Right lobe of liver (tissue), 6 donors: ENCODE data around the gene MICU1. TPM values are rescaled to one million over a fixed set of nuclear protein-coding genes. Genes with fewer than 3 reads are reported as not detected.

ENCODE experiments used
- ATAC-seq, 4 donors: fragments of 200-7000 bp; cut with Tn5 transposase; one replicate each; pipeline ENCODE4 v1.9.1; 2020; ENCODE audit warnings: mild to moderate bottlenecking in 4 of 4, moderate library complexity in 4 of 4
- DNase-seq, 3 donors: peaks; one replicate each; pipeline ENCODE4 v3.0.0-alpha.2; 2020
- H3K27ac ChIP-seq, 3 donors: fragments of 200-600 bp; one replicate each; pipeline ENCODE4 v1.8.0; 2022
- H3K27me3 ChIP-seq, 2 donors: fragments of 200-600 bp; one replicate each; pipeline ENCODE4 v1.8.0; 2022
- H3K36me3 ChIP-seq, 4 donors: fragments of 200-600 bp; sonication (generic) in 1 of 4; one replicate each; pipeline versions ENCODE4 v1.5.1 to v1.8.0; 2017 to 2022; ENCODE audit warnings: control low read depth in 1 of 4
- H3K4me1 ChIP-seq, 4 donors: fragments of 200-600 bp; sonication (generic) in 1 of 4; one replicate each; pipeline versions ENCODE4 v1.5.1 to v1.8.0; 2017 to 2022; ENCODE audit warnings: control low read depth in 1 of 4
- H3K4me3 ChIP-seq, 3 donors: fragments of 200-600 bp; one replicate each; pipeline ENCODE4 v1.8.0; 2022
- H3K9me3 ChIP-seq, 4 donors: fragments of 200-600 bp; sonication (generic) in 1 of 4; one replicate each; pipeline versions ENCODE4 v1.5.1 to v1.8.0; 2017 to 2022; ENCODE audit warnings: control low read depth in 1 of 4
- CTCF ChIP-seq, 4 donors: fragments of 200-600 bp in 3 of 4; fragments of 450-650 bp in 1 of 4; IDR thresholded peaks; one replicate each; pipeline versions ENCODE4 v1.5.1 to v1.8.0; 2016 to 2022; ENCODE audit warnings: antibody characterized with exemption in 4 of 4, mild to moderate bottlenecking in 2 of 4
- POLR2A ChIP-seq: fragments of 450-650 bp; IDR thresholded peaks from one replicate; pipeline ENCODE4 v1.6.1; 2017; ENCODE audit warnings: antibody characterized with exemption, mild to moderate bottlenecking
- WGBS: methylation state at CpG from one replicate; pipeline ENCODE4 v1.1.6; 2018; ENCODE audit warnings: low coverage, low lambda C conversion rate; ENCODE audit not compliant: insufficient coverage; ENCODE audit errors: missing lambda C conversion rate; 5-methylcytosine and 5-hydroxymethylcytosine counted together
- intact Hi-C, 2 donors: fragments of 100-400 bp; cut with DNase I; formaldehyde crosslinking; loops; one replicate each; pipeline versions ENCODE4 v1.11.2 to v1.14.1; 2022
- total RNA-seq, 6 experiments: library from RNA; depleted of rRNA in 2 of 6; stranded (reverse); fragments of >200 nt in 2 of 6; fragmentation: NEBNext Ultra II Directional in 3 of 6; extraction: Animal tissue kit (Norgen Biotek cat#: 25700) in 3 of 6; gene quantifications; one replicate each; pipeline versions ENCODE4 v1.1.0 to v1.2.4, GENCODE V29; 2016 to 2023
- donor health status: DM: no; HTN: yes; CAD: no.
- donor health status: DM: no; HTN: no; CAD: no.
- donor health status: DM: no; HTN: no; CAD: no.
- donor health status: DM: no; HTN: yes; CAD: no.
- donor health status: DM: no; HTN: yes; CAD: no.

The MICU1 gene
- total RNA-seq, 6 experiments from 2014 or later = 25.3 to 55.3 (median 38.2) TPM

GRCh38 chr10:72461085-72461484, 164.8 kb downstream of the MICU1 start:
- DNase-seq = no peak
- 11% methylated on average over 2 of the region's 2 CpGs for WGBS
- H3K4me3 ChIP-seq = no peak overlapping the region
- peaks cover 0 to 7% (median 0%) of the 10 kb centered on the region in 4 donors for H3K4me1 ChIP-seq
- peak; percentile 33 to 73 (median 62) for ATAC-seq
- no peak overlapping the region for H3K27ac ChIP-seq
- peaks cover 0 to 7% (median 0%) of the 10 kb centered on the region in 4 donors for H3K36me3 ChIP-seq
- H3K9me3 ChIP-seq = no peaks in the 10 kb centered on the region
- intact Hi-C loops = no loop called here
- TF ChIP-seq CTCF (IDR thresholded peaks at IDR 0.05) (no peak), POLR2A (no peak)
- no peaks in the 10 kb centered on the region for H3K27me3 ChIP-seq

- Histone ChIP-seq H3K27me3 (no peaks in the 10 kb centered on the region), H3K4me3 (no peak overlapping the region), H3K36me3 (peaks cover 0 to 7% (median 0%) of the 10 kb centered on the region in 4 donors), H3K27ac (no peak overlapping the region), H3K4me1 (peaks cover 0 to 7% (median 0%) of the 10 kb centered on the region in 4 donors), H3K9me3 (no peaks in the 10 kb centered on the region)
- intact Hi-C loops = no loop called here
- ATAC-seq (no peak), DNase-seq (no peak)
- TF ChIP-seq CTCF (IDR thresholded peaks at IDR 0.05) (no peak), POLR2A (no peak)
Measured at GRCh38 chr10:72460284-72460876, 165.5 kb downstream of the MICU1 start.

GRCh38 chr10:72459301-72459700, 166.6 kb downstream of the MICU1 start:
- DNase-seq (no peak), ATAC-seq (no peak)
- Histone ChIP-seq H3K4me1 (peaks cover 0 to 7% (median 0%) of the 10 kb centered on the region in 4 donors), H3K36me3 (peaks cover 0 to 7% (median 0%) of the 10 kb centered on the region in 4 donors), H3K9me3 (no peaks in the 10 kb centered on the region), H3K27me3 (no peaks in the 10 kb centered on the region), H3K27ac (no peak overlapping the region), H3K4me3 (no peak overlapping the region)
- 87% methylated on average over 3 of the region's 3 CpGs for WGBS
- intact Hi-C loops = no loop called here
- TF ChIP-seq POLR2A = no peak
- no peak for TF ChIP-seq CTCF (IDR thresholded peaks at IDR 0.05)

- DNase-seq (no peak), ATAC-seq (peak in 3 of 4 donors; percentile 19 to 35 (median 28))
- no peaks in the 10 kb centered on the region for H3K27me3 ChIP-seq
- no peaks in the 10 kb centered on the region for H3K9me3 ChIP-seq
- peaks cover 0 to under 1% (median 0%) of the 10 kb centered on the region in 4 donors for H3K4me1 ChIP-seq
- no peak overlapping the region for H3K4me3 ChIP-seq
- no peak for TF ChIP-seq POLR2A
- no peak for TF ChIP-seq CTCF (IDR thresholded peaks at IDR 0.05)
- intact Hi-C loops = no loop called here
- peaks cover 0 to 9% (median 0%) of the 10 kb centered on the region in 4 donors for H3K36me3 ChIP-seq
- 56% methylated on average over 3 of the region's 3 CpGs for WGBS
- H3K27ac ChIP-seq = no peak overlapping the region
Measured at GRCh38 chr10:72455889-72456595, 169.8 kb downstream of the MICU1 start.
